GM18526 (cell line): Measurements from ENCODE around the gene KRR1.

ENCODE experiments used
- POLR2A ChIP-seq: IDR thresholded peaks from 3 replicates; pipeline ENCODE4 v1.6.1; 2011; ENCODE audit not compliant: insufficient read length; ENCODE audit errors: extremely low read depth

Gene KRR1

GRCh38 chr12:75488553-75488952, 22.9 kb downstream of the KRR1 start:
- TF ChIP-seq POLR2A: no peak

- TF ChIP-seq POLR2A: no peak
Observed at GRCh38 chr12:75487308-75487707, 24.1 kb downstream of the KRR1 start.

GRCh38 chr12:75483431-75483830, 28.0 kb downstream of the KRR1 start:
- no peak for TF ChIP-seq POLR2A

GRCh38 chr12:75482646-75483045, 28.8 kb downstream of the KRR1 start:
- no peak for TF ChIP-seq POLR2A

GRCh38 chr12:75481774-75482173, 29.6 kb downstream of the KRR1 start:
- no peak for TF ChIP-seq POLR2A

- no peak for TF ChIP-seq POLR2A
Observed at GRCh38 chr12:75481013-75481705, 30.2 kb downstream of the KRR1 start.

- TF ChIP-seq POLR2A: peak; percentile 70
Observed at GRCh38 chr12:75480469-75480949, 30.9 kb downstream of the KRR1 start, which contains the start of gene GLIPR1. Gene GLIPR1, plus strand, starts transcription at chr12:75480755. Its CDS starts 126 bp downstream, at chr12:75480881.

GRCh38 chr12:75479963-75480461, 31.4 kb downstream of the KRR1 start:
- TF ChIP-seq POLR2A: no peak

GRCh38 chr12:75478116-75478794, 33.2 kb downstream of the KRR1 start:
- TF ChIP-seq POLR2A: no peak

- TF ChIP-seq POLR2A: no peak
Observed at GRCh38 chr12:75477137-75477536, 34.3 kb downstream of the KRR1 start.

- TF ChIP-seq POLR2A: no peak
Observed at GRCh38 chr12:75476071-75476470, 35.3 kb downstream of the KRR1 start.

GRCh38 chr12:75474116-75474515, 37.3 kb downstream of the KRR1 start:
- no peak for TF ChIP-seq POLR2A

- no peak for TF ChIP-seq POLR2A
Observed at GRCh38 chr12:75471902-75472890, 39.2 kb downstream of the KRR1 start.

GRCh38 chr12:75460204-75460603, 51.2 kb downstream of the KRR1 start:
- TF ChIP-seq POLR2A: no peak

GRCh38 chr12:75459755-75460154, 51.7 kb downstream of the KRR1 start:
- no peak for TF ChIP-seq POLR2A
